WI38 (cell line): Measurements from ENCODE around the gene FGFBP3.
"Not testable (repeated sequence)": the region's sequence is repeated elsewhere in the genome, so short reads cannot be mapped to it uniquely, and the experiment has no call there.

Source experiments
- H3K4me3 ChIP-seq: 2 replicates; pipeline ENCODE4 v1.5.1; 2011; ENCODE audit warnings: low read depth, mild to moderate bottlenecking, control low read depth, low read length
- CTCF ChIP-seq: IDR thresholded peaks from 2 replicates; pipeline ENCODE4 v1.5.1; 2012; ENCODE audit warnings: low read depth, mild to moderate bottlenecking, control low read depth, low read length

FGFBP3 gene

GRCh38 chr10:91901784-91902677 lies 7.3 kb downstream of the FGFBP3 start:
- TF ChIP-seq CTCF = no peak
- no peak overlapping the region for H3K4me3 ChIP-seq

- no peak for TF ChIP-seq CTCF
Measured at GRCh38 chr10:91897421-91897820, 11.9 kb downstream of the FGFBP3 start.

GRCh38 chr10:91896212-91896756 lies 13.0 kb downstream of the FGFBP3 start:
- no peak overlapping the region for H3K4me3 ChIP-seq
- no peak for TF ChIP-seq CTCF

More at GRCh38 chr10:91897421-91897820, 11.9 kb downstream of the FGFBP3 start:
- no peak overlapping the region for H3K4me3 ChIP-seq

- not testable (repeated sequence) for H3K4me3 ChIP-seq
Measured at GRCh38 chr10:91894261-91894685, 15.0 kb downstream of the FGFBP3 start.

GRCh38 chr10:91893051-91893450 lies 16.2 kb downstream of the FGFBP3 start:
- TF ChIP-seq CTCF = no peak

GRCh38 chr10:91891125-91892001 lies 17.9 kb downstream of the FGFBP3 start:
- H3K4me3 ChIP-seq = no peak overlapping the region
- no peak for TF ChIP-seq CTCF

More at GRCh38 chr10:91893051-91893450, 16.2 kb downstream of the FGFBP3 start:
- H3K4me3 ChIP-seq = no peak overlapping the region

- TF ChIP-seq CTCF = no peak
- H3K4me3 ChIP-seq = peak overlapping the region; percentile 53
Measured at GRCh38 chr10:91887272-91888076, 21.8 kb downstream of the FGFBP3 start.
